Neural cell (in vitro differentiated cells): ENCODE measurements around the gene HS3ST6. TPM values are rescaled to one million over a fixed set of nuclear protein-coding genes. Genes with fewer than 3 reads are reported as not detected.

ENCODE experiments used
- H2AFZ ChIP-seq: fragments of 200-600, 300-800 bp; sonication (generic), shearing (Covaris generic); 2 replicates; pipeline ENCODE4 v1.6.0; 2014; ENCODE audit warnings: low read depth, mild to moderate bottlenecking, antibody characterized with exemption, low read length, moderate library complexity
- H3F3A ChIP-seq: fragments of 200-600 bp; shearing (Covaris generic); 2 replicates; pipeline ENCODE4 v1.6.1; 2016; ENCODE audit warnings: mild to moderate bottlenecking, moderate library complexity, mixed read lengths, antibody characterized with exemption, low read length; ENCODE audit not compliant: insufficient read depth, poor library complexity, severe bottlenecking
- H3K27ac ChIP-seq: fragments of 200-600, 300-800 bp; sonication (generic), shearing (Covaris generic); 2 replicates; pipeline ENCODE4 v1.5.1; 2014; ENCODE audit warnings: mild to moderate bottlenecking, low read length, moderate library complexity
- H3K27me3 ChIP-seq: fragments of 300-800, 200-600 bp; sonication (generic), shearing (Covaris generic); 2 replicates; pipeline ENCODE4 v1.6.0; 2014; ENCODE audit warnings: mild to moderate bottlenecking, low read depth, low read length, moderate library complexity; ENCODE audit not compliant: insufficient read depth
- H3K36me3 ChIP-seq: fragments of 300-800, 200-600 bp; sonication (generic), shearing (Covaris generic); 2 replicates; pipeline ENCODE4 v1.5.1; 2014; ENCODE audit warnings: mild to moderate bottlenecking, antibody characterized with exemption, low read length, moderate library complexity; ENCODE audit not compliant: insufficient read depth
- H3K4me2 ChIP-seq: fragments of 300-800, 200-600 bp; sonication (generic), shearing (Covaris generic); 2 replicates; pipeline ENCODE4 v1.6.0; 2014; ENCODE audit warnings: mild to moderate bottlenecking, low read length
- H3K4me3 ChIP-seq: fragments of 300-800, 200-600 bp; sonication (generic), shearing (Covaris generic); 2 replicates; pipeline ENCODE4 v1.5.1; 2014; ENCODE audit warnings: mild to moderate bottlenecking, low read length, moderate library complexity
- H3K79me2 ChIP-seq: fragments of 200-600 bp; shearing (Covaris generic); replicated peaks from 2 replicates; pipeline ENCODE4 v1.6.0; 2014; ENCODE audit warnings: mild to moderate bottlenecking, low read length, moderate library complexity; ENCODE audit not compliant: insufficient read depth
- H3K9ac ChIP-seq: fragments of 300-800, 200-600 bp; sonication (generic), shearing (Covaris generic); 2 replicates; pipeline ENCODE4 v1.6.1; 2016; ENCODE audit warnings: mild to moderate bottlenecking, low read length, mixed read lengths
- H3K9me2 ChIP-seq: fragments of 200-600 bp; shearing (Covaris generic); 2 replicates; pipeline ENCODE4 v1.6.1; 2016; ENCODE audit warnings: mild to moderate bottlenecking, low read length, mixed read lengths; ENCODE audit not compliant: insufficient read depth
- H3K9me3 ChIP-seq: fragments of 200-600, 300-800 bp; sonication (generic), shearing (Covaris generic); 2 replicates; pipeline ENCODE4 v1.6.1; 2016; ENCODE audit warnings: mild to moderate bottlenecking, mixed run types, low read length, moderate library complexity, mixed read lengths
- H4K20me1 ChIP-seq: fragments of 200-600 bp; shearing (Covaris generic); 2 replicates; pipeline ENCODE4 v1.6.1; 2016; ENCODE audit warnings: mild to moderate bottlenecking, mixed run types; ENCODE audit not compliant: insufficient read depth
- EP300 ChIP-seq: fragments of 450-650 bp; conservative IDR thresholded peaks from 2 replicates; pipeline ENCODE4 v1.6.1; 2014; ENCODE audit warnings: antibody characterized with exemption, mild to moderate bottlenecking, moderate library complexity; ENCODE audit not compliant: poor library complexity, severe bottlenecking
- EZH2 ChIP-seq: fragments of 200-600, 300-800 bp; shearing (Covaris generic), sonication (generic); IDR thresholded peaks from 2 replicates; pipeline ENCODE4 v1.6.1; 2014; ENCODE audit warnings: antibody characterized with exemption, low read length, borderline replicate concordance, mild to moderate bottlenecking; ENCODE audit not compliant: insufficient read depth, poor library complexity, severe bottlenecking
- MXI1 ChIP-seq: fragments of 450-650 bp; conservative IDR thresholded peaks from 2 replicates; pipeline ENCODE4 v1.6.1; 2014; ENCODE audit warnings: antibody characterized with exemption, mild to moderate bottlenecking; ENCODE audit not compliant: poor library complexity, severe bottlenecking
- POLR2AphosphoS5 ChIP-seq: IDR thresholded peaks from 2 replicates; pipeline ENCODE4 v1.6.1; 2012
- RAD21 ChIP-seq: fragments of 450-650 bp; conservative IDR thresholded peaks from 2 replicates; pipeline ENCODE4 v1.6.1; 2014; ENCODE audit warnings: antibody characterized with exemption, mild to moderate bottlenecking, moderate library complexity
- SMC3 ChIP-seq: fragments of 450-650 bp; conservative IDR thresholded peaks from 2 replicates; pipeline ENCODE4 v1.6.1; 2014; ENCODE audit warnings: antibody characterized with exemption, mild to moderate bottlenecking, moderate library complexity; ENCODE audit not compliant: poor library complexity
- TAF1 ChIP-seq: IDR thresholded peaks from 2 replicates; pipeline ENCODE4 v1.6.1; 2012; ENCODE audit warnings: low read depth
- polyA plus RNA-seq: library from polyadenylated mRNA; depleted of rRNA; stranded (reverse); fragments of >200 nt; gene quantifications from 2 replicates; pipeline ENCODE4 v1.2.3, GENCODE V29; 2014
- TF ChIP-seq, protein P1 (sequence below): fragments of 450-650 bp; IDR thresholded peaks from 2 replicates; pipeline ENCODE4 v1.5.1; 2014; ENCODE audit warnings: antibody characterized with exemption, mild to moderate bottlenecking, moderate library complexity; ENCODE audit not compliant: poor library complexity, severe bottlenecking
- TF ChIP-seq, protein P2 (sequence below): IDR thresholded peaks from 2 replicates; pipeline ENCODE4 v1.6.1; 2012; ENCODE audit warnings: borderline replicate concordance

The HS3ST6 gene
- polyA plus RNA-seq, 1 donor from 2014 or later: not detected

DNA sequence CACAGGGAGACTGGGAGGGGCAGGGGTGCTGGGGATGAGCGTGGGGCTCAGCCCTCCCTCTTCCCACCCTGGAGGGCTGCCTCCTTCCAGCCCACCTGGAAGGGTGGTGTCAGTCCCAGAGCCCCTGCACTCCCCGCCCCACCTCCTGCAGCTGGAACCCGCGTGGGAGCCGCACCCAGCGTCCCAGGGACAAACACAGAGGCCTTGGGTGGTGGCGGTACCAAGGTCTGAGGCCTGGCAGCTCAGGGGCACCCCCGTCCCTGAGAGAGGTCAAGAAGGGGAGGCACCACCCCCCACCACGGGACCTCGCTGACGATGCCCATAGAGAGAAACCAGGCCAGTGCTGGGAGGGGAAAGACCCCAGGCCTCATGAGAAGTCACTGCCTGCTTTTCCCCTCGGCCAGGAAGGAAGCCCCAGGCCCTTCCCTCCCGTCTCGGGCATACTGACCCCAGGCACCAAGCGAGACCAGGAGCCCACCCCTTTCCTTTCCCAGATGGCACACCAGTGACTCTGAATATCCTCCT, 4.1 kb downstream of the HS3ST6 start:
- TF ChIP-seq TAF1 (no peak), POLR2AphosphoS5 (no peak), SMC3 (no peak), RAD21 (no peak), EP300 (no peak), EZH2 (no peak), MXI1 (no peak)
- TF ChIP-seq, protein P1, sequence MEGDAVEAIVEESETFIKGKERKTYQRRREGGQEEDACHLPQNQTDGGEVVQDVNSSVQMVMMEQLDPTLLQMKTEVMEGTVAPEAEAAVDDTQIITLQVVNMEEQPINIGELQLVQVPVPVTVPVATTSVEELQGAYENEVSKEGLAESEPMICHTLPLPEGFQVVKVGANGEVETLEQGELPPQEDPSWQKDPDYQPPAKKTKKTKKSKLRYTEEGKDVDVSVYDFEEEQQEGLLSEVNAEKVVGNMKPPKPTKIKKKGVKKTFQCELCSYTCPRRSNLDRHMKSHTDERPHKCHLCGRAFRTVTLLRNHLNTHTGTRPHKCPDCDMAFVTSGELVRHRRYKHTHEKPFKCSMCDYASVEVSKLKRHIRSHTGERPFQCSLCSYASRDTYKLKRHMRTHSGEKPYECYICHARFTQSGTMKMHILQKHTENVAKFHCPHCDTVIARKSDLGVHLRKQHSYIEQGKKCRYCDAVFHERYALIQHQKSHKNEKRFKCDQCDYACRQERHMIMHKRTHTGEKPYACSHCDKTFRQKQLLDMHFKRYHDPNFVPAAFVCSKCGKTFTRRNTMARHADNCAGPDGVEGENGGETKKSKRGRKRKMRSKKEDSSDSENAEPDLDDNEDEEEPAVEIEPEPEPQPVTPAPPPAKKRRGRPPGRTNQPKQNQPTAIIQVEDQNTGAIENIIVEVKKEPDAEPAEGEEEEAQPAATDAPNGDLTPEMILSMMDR: no peak
- TF ChIP-seq, protein P2, sequence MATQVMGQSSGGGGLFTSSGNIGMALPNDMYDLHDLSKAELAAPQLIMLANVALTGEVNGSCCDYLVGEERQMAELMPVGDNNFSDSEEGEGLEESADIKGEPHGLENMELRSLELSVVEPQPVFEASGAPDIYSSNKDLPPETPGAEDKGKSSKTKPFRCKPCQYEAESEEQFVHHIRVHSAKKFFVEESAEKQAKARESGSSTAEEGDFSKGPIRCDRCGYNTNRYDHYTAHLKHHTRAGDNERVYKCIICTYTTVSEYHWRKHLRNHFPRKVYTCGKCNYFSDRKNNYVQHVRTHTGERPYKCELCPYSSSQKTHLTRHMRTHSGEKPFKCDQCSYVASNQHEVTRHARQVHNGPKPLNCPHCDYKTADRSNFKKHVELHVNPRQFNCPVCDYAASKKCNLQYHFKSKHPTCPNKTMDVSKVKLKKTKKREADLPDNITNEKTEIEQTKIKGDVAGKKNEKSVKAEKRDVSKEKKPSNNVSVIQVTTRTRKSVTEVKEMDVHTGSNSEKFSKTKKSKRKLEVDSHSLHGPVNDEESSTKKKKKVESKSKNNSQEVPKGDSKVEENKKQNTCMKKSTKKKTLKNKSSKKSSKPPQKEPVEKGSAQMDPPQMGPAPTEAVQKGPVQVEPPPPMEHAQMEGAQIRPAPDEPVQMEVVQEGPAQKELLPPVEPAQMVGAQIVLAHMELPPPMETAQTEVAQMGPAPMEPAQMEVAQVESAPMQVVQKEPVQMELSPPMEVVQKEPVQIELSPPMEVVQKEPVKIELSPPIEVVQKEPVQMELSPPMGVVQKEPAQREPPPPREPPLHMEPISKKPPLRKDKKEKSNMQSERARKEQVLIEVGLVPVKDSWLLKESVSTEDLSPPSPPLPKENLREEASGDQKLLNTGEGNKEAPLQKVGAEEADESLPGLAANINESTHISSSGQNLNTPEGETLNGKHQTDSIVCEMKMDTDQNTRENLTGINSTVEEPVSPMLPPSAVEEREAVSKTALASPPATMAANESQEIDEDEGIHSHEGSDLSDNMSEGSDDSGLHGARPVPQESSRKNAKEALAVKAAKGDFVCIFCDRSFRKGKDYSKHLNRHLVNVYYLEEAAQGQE: no peak
- Histone ChIP-seq H3K4me2 (no peak overlapping the region), H3K27ac (no peak overlapping the region)

DNA sequence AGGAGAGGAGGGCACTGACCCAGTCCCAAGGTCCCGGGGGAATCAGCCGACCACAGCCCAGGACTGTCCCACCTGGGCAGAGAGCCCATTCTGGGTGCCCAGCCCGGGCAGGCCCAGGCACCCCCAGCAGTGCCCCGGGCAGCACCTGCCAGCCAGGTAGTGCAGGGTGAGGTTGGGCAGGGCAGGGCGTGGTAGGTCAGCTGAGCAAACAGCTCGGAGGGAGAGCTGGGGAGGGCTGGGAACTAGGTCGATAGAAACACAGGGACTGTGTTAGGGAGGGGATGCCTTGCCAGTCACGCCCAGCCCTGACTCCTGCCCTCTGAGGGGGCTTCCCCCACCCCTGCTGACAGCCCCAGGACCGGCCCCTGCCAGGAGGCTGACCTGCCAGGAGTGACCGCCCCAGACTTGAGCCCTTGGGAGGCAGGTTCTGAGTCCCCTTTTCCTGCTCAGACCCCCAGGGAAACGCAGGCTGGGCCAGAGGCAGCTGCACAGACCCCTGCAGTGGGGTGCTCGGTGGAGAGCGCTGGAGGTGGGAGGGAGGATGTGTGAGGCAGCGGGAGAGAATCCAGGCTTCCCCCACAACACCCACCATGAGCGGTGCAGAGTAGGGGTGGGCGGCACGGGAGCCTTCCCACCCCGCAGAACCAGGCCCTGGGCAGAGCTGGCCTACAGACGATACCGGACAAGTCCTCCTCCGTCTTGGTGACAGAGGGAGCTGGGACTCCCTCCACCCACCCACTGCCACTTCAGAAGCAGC, 4.7 kb downstream of the HS3ST6 start:
- Histone ChIP-seq H3K27ac (no peak overlapping the region), H4K20me1 (no peaks in the 10 kb centered on the region), H3F3A (no peaks in the 10 kb centered on the region), H3K9ac (no peak overlapping the region), H3K27me3 (peaks cover 30% of the 10 kb centered on the region), H3K9me3 (no peaks in the 10 kb centered on the region), H2AFZ (no peak overlapping the region), H3K36me3 (no peaks in the 10 kb centered on the region), H3K4me2 (no peak overlapping the region), H3K4me3 (no peak overlapping the region), H3K79me2 (no peaks in the 10 kb centered on the region), H3K9me2 (no peaks in the 10 kb centered on the region)
- TF ChIP-seq RAD21 (no peak), EP300 (no peak), MXI1 (no peak), EZH2 (no peak), TAF1 (no peak), POLR2AphosphoS5 (no peak), SMC3 (no peak)
- TF ChIP-seq, protein P1: no peak
- TF ChIP-seq, protein P2: no peak

More for the DNA sequence above, 4.1 kb downstream of the HS3ST6 start:
- no peaks in the 10 kb centered on the region for H3K9me2 ChIP-seq
- no peaks in the 10 kb centered on the region for H3K36me3 ChIP-seq
- H3K27me3 ChIP-seq: peaks cover 37% of the 10 kb centered on the region
- H3K9me3 ChIP-seq: no peaks in the 10 kb centered on the region
- H3K9ac ChIP-seq: no peak overlapping the region
- no peak overlapping the region for H3K4me3 ChIP-seq
- H4K20me1 ChIP-seq: no peaks in the 10 kb centered on the region
- H3F3A ChIP-seq: no peaks in the 10 kb centered on the region
- H2AFZ ChIP-seq: no peak overlapping the region
- no peaks in the 10 kb centered on the region for H3K79me2 ChIP-seq
